Measurements from ENCODE around the gene IL18BP. TPM values are rescaled to one million over a fixed set of nuclear protein-coding genes. Genes with fewer than 3 reads are reported as not detected.
A peak's percentile ranks its signal among the peaks of the same experiment; 100 is the strongest.

The IL18BP gene
- total RNA-seq, 1 donor from 2014 or later, result 15.7 TPM

DNA sequence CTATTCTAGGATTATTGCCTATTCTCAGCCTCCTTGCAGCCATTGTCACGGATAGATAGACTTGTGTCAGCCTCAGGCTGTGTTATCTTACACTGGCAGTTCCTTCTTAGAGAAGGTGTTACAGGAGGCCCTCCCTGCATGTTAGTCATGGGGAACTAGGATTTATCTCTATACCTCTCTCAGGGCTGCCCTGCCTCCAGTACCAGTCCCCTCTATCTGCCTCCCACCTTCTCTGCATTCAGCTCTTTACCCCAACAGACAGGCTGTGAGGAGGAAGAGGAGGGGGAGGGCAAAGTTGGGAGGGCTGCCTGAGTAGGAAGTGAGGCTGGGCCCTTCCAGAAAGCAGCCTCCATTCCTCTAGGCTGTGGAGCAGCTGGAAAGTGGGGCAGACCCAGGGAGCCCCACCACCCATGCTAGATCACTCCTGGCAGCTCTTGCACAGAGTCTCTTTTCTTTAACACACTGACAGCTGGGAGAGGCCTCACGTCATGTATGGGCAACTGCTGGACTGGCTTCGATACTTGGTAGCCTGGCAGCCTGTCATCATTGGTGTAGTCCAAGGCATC, 2.9 kb upstream of the IL18BP start:
- no peak for DNase-seq (ENCODE audit: extremely low spot score, unreplicated experiment)
- Mint-ChIP-seq H3K9me3 (no peaks in the 10 kb centered on the region), H3K4me3 (no peak overlapping the region), H3K4me1 (ENCODE audit: unreplicated experiment) (peaks cover 6% of the 10 kb centered on the region), H3K27ac (no peak overlapping the region), H3K36me3 (peaks cover 6% of the 10 kb centered on the region), H3K27me3 (no peaks in the 10 kb centered on the region)
- TF ChIP-seq, protein P1, sequence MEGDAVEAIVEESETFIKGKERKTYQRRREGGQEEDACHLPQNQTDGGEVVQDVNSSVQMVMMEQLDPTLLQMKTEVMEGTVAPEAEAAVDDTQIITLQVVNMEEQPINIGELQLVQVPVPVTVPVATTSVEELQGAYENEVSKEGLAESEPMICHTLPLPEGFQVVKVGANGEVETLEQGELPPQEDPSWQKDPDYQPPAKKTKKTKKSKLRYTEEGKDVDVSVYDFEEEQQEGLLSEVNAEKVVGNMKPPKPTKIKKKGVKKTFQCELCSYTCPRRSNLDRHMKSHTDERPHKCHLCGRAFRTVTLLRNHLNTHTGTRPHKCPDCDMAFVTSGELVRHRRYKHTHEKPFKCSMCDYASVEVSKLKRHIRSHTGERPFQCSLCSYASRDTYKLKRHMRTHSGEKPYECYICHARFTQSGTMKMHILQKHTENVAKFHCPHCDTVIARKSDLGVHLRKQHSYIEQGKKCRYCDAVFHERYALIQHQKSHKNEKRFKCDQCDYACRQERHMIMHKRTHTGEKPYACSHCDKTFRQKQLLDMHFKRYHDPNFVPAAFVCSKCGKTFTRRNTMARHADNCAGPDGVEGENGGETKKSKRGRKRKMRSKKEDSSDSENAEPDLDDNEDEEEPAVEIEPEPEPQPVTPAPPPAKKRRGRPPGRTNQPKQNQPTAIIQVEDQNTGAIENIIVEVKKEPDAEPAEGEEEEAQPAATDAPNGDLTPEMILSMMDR (conservative IDR thresholded peaks at IDR 0.05), result no peak

DNA sequence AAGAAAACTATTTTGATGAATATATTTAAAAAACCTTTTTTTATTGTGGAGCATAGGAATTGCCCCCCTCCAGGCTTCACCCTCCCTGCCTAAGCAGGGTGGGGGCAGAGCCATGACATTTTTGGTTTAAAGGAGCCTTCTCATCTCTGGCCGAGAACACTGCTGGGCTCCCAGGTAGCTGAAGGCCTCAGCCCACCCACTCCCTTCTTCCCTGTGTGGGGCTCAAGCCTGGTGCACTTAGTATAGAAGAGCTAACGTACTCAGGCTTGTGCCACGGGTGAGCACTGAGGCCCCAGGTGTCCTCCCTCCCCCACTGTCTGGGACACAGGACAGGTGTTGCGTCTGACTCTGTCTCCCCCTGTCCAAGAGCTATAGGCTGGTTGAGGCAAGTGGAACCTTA, 2.2 kb upstream of the IL18BP start:
- Mint-ChIP-seq H3K36me3 (peaks cover 6% of the 10 kb centered on the region), H3K4me3 (no peak overlapping the region), H3K9me3 (no peaks in the 10 kb centered on the region), H3K4me1 (ENCODE audit: unreplicated experiment) (peaks cover 6% of the 10 kb centered on the region), H3K27me3 (no peaks in the 10 kb centered on the region), H3K27ac (no peak overlapping the region)
- TF ChIP-seq, protein P1 (conservative IDR thresholded peaks at IDR 0.05), result no peak
- DNase-seq (ENCODE audit: extremely low spot score, unreplicated experiment), result no peak

DNA sequence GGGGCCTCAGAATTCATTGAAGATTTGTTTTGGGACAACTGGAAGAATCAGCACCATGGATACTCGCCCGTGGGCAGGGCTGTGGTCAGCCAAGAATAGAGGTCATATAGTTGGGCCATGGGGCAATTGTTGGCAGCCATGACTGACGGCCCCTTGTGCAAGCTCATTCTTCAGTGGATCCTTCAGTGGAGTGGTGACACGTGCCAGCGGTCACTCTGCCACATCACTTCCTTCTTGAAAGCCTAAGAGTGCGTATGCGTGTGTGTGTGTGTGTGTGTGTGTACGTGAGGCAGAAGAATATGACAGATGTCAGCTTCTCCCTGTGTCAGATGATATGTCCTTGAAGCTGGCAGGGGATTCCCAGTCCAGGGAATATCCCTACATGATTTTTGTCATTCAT, 1.8 kb upstream of the IL18BP start:
- TF ChIP-seq, protein P1 (conservative IDR thresholded peaks at IDR 0.05), result no peak
- H3K27me3 Mint-ChIP-seq, result no peaks in the 10 kb centered on the region
- DNase-seq (ENCODE audit: extremely low spot score, unreplicated experiment), result no peak
- no peak overlapping the region for H3K4me3 Mint-ChIP-seq
- no peak overlapping the region for H3K27ac Mint-ChIP-seq
- no peaks in the 10 kb centered on the region for H3K9me3 Mint-ChIP-seq
- peaks cover 8% of the 10 kb centered on the region for H3K4me1 Mint-ChIP-seq (ENCODE audit: unreplicated experiment)
- H3K36me3 Mint-ChIP-seq, result peaks cover 9% of the 10 kb centered on the region

DNA sequence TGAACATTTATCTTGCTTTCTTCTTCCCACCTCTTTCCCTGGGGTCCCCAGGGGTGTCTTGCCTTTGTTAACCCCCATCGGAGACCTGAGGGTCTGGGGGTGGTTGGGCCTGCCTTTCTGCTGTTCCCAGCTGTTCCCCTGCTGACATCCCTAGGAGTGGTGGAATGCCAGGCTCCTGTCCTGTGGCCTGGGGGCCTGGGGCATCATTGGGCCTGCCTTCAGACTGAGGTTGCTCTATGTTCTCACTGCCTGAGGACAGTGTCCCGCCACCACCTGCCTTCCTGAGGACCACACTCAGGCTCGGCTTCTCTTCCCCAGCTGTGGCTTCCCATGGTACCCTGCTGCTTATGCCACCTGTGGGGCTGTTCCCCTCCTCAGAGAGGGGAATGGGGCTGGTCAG, 1.1 kb upstream of the IL18BP start:
- TF ChIP-seq, protein P1 (conservative IDR thresholded peaks at IDR 0.05), result no peak
- no peak for DNase-seq (ENCODE audit: extremely low spot score, unreplicated experiment)
- H3K4me1 Mint-ChIP-seq (ENCODE audit: unreplicated experiment), result peaks cover 14% of the 10 kb centered on the region
- no peak overlapping the region for H3K27ac Mint-ChIP-seq
- no peaks in the 10 kb centered on the region for H3K27me3 Mint-ChIP-seq
- no peaks in the 10 kb centered on the region for H3K9me3 Mint-ChIP-seq
- no peak overlapping the region for H3K4me3 Mint-ChIP-seq
- H3K36me3 Mint-ChIP-seq, result peaks cover 11% of the 10 kb centered on the region

DNA sequence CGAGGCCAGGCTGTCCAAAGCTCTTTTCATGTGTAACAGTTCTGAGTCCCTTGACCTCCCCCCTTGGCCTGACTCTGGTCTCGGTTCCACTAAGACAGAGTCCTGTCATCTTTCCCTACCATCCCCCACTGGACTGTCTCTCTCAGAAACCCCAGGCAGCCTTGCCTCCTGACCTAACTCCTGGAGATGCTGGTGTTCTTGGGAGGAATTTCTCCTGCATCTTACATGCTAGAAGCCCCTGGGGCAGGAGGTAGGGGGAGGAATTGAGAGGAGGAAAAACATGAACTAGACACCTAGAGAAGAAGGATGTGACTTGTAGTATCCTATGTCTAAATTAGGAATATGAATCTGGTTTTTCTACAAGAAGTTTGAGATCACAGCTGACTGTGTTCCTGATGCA, 648 bp upstream of the IL18BP start:
- TF ChIP-seq, protein P1 (conservative IDR thresholded peaks at IDR 0.05), result no peak
- no peak for DNase-seq (ENCODE audit: extremely low spot score, unreplicated experiment)
- Mint-ChIP-seq H3K36me3 (peaks cover 9% of the 10 kb centered on the region), H3K27me3 (no peaks in the 10 kb centered on the region), H3K9me3 (no peaks in the 10 kb centered on the region), H3K27ac (no peak overlapping the region), H3K4me1 (ENCODE audit: unreplicated experiment) (peaks cover 15% of the 10 kb centered on the region), H3K4me3 (no peak overlapping the region)

DNA sequence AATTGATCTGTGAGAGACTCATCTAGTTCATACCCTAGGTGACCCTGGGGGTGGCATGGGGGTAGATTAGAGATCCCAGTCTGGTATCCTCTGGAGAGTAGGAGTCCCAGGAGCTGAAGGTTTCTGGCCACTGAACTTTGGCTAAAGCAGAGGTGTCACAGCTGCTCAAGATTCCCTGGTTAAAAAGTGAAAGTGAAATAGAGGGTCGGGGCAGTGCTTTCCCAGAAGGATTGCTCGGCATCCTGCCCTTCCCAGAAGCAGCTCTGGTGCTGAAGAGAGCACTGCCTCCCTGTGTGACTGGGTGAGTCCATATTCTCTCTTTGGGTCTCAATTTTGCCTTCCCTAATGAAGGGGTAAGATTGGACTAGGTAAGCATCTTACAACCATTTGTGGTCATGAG, 653 bp downstream of the IL18BP start:
- TF ChIP-seq, protein P1 (conservative IDR thresholded peaks at IDR 0.05), result no peak
- H3K9me3 Mint-ChIP-seq, result no peaks in the 10 kb centered on the region
- H3K27me3 Mint-ChIP-seq, result no peaks in the 10 kb centered on the region
- H3K4me1 Mint-ChIP-seq (ENCODE audit: unreplicated experiment), result peaks cover 15% of the 10 kb centered on the region
- peaks cover 8% of the 10 kb centered on the region for H3K36me3 Mint-ChIP-seq
- H3K27ac Mint-ChIP-seq, result peak overlapping the region; percentile 50
- H3K4me3 Mint-ChIP-seq, result peak overlapping the region; percentile 9
- no peak for DNase-seq (ENCODE audit: extremely low spot score, unreplicated experiment)
